GM19035 (cell line): ENCODE measurements around the gene PSMB10.
"Not testable (repeated sequence)": the region's sequence is repeated elsewhere in the genome, so short reads cannot be mapped to it uniquely, and the experiment has no call there.

Source experiments
- ATAC-seq: cut with Tn5 transposase; IDR thresholded peaks from one replicate; pipeline ENCODE4 v1.9.1; 2021; ENCODE audit not compliant: unreplicated experiment

PSMB10 gene

GRCh38 chr16:67936124-67936879 is at the start of gene PSMB10:
Gene PSMB10 (minus strand): TSS chr16:67936850. CDS start chr16:67936749, 101 bp downstream.
- ATAC-seq, result peak; percentile 3

DNA sequence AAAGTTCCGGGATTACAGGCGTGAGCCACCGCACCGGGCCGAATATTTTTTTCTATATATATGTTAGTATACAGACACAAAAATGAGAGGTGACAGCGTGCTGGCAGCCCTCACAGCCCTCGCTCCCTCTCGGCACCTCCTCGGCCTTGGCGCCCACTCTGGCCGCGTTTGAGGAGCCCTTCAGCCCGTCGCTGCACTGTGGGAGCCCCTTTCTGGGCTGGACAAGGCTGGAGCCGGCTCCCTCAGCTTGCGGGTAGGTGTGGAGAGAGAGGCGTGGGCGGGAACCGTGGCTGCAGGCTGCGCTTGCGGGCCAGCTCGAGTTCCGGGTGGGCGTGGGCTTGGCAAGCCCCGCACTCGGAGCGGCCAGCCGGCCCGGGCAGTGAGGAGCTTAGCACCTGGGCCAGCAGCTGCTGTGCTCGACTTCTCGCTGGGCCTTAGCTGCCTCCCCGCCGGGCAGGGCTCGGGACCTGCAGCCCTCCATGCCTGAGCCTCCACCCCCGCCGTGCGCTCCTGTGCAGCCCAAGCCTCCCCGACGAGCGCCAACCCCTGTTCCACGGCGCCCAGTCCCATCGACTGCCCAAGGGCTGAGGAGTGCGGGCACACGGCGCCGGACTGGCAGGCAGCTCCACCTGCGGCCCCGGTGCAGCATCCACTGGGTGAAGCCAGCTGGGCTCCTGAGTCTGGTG is 45.5 kb upstream of the PSMB10 start:
- ATAC-seq, result no peak

GRCh38 chr16:67979955-67980678 is 43.5 kb upstream of the PSMB10 start, which contains the start of gene DPEP3:
Gene DPEP3 (minus strand): TSS chr16:67980499. CDS start chr16:67980380, 119 bp downstream.
- no peak for ATAC-seq

DNA sequence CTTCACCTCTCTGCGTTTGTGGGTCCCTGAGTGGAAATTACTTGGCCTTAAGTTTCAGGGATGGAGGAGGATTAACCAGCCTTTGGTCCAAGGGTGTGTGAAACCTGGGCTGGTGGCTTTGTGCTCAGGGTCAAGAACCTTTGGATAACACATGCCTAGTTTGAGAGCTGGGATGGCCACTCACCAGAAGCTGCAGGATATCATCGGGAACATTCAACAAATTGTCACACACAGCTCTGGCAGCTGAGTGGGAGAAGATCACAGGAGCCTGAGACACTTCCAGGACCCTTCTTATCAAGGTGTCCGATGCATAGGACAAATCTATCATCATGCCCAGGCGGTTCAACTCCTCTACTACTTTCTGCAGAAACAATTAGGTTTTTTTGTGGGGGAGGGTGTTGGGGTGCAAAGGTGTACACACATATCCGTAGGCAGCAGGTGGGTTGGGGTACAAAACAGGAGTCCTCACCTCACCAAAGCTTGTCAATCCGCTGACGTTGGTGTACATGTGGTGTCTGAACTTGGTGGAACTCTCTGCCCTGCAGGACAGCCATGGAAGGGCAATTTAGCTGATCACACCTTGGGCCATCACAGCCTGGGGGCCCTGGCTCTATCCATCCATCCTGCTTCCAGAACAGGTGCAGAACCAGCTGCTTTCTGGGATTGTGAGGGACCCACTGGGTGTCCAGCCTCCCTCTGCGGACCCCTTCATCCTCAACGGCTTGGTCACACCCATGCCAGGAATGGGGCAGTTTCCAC is 41.0 kb upstream of the PSMB10 start:
- no peak for ATAC-seq

DNA sequence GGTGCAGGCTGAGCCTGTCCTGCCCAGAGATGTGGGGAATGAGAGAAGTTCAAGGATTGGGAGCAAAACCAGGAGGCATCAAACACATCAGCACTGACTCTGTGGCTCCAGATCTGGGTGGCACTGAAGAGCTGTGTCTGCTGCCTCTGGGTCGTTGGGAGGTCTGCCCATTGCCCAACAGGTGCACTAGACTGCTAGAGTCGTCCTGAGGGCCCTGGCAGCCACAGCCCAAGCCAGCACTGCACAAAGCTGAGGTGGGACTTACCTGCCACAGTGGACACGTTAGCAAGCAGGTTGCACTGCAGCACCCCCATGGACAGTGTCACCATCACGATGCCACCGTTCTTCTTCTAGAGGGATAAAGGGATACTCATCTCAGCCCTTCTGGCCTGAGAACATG is 40.4 kb upstream of the PSMB10 start:
- ATAC-seq, result no peak

GRCh38 chr16:67976205-67976604 is 39.6 kb upstream of the PSMB10 start:
- ATAC-seq, result no peak

DNA sequence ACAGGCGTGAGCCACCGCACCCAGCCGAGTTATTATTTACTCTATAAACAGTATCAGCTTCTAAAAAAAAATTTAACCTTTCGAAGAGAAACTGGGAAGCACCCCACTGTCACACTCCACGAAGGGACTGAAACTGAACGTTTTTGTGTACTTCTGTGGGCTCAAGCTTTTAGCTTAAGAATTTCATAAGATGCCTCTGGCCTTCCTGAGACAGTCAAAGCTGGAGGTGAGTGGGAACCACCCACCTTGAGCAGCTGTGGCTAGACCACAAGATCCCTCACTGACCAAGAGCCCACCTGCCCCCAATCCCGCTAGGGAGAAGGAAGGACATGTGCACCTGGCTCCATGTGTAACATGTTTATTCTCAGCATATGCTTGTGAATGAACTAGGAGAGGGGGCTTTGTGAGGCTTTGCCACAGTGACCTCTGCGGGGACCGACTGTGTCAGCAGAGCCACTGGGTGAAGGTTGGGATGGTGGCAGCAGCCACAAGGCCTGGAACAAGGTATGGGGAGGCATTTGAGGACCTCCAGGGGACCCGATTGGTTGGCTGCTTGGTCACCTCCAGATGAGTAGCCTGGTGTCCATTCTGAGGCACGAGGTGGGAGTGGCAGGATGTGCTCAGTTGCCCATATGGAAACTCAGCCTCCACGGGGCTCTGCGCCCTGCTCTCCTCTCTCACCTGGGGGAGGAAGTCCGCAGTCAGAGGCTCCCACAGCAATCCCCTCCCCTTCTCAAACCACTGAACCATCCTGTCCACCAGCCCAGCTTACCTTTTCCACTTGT is 38.9 kb upstream of the PSMB10 start:
- ATAC-seq, result no peak

GRCh38 chr16:67972285-67972684 is 35.6 kb upstream of the PSMB10 start:
- not testable (repeated sequence) for ATAC-seq

- no peak for ATAC-seq
Observed at GRCh38 chr16:67971111-67971510, 34.5 kb upstream of the PSMB10 start.

GRCh38 chr16:67969254-67970039 is 32.8 kb upstream of the PSMB10 start:
- ATAC-seq, result peak; percentile 20

DNA sequence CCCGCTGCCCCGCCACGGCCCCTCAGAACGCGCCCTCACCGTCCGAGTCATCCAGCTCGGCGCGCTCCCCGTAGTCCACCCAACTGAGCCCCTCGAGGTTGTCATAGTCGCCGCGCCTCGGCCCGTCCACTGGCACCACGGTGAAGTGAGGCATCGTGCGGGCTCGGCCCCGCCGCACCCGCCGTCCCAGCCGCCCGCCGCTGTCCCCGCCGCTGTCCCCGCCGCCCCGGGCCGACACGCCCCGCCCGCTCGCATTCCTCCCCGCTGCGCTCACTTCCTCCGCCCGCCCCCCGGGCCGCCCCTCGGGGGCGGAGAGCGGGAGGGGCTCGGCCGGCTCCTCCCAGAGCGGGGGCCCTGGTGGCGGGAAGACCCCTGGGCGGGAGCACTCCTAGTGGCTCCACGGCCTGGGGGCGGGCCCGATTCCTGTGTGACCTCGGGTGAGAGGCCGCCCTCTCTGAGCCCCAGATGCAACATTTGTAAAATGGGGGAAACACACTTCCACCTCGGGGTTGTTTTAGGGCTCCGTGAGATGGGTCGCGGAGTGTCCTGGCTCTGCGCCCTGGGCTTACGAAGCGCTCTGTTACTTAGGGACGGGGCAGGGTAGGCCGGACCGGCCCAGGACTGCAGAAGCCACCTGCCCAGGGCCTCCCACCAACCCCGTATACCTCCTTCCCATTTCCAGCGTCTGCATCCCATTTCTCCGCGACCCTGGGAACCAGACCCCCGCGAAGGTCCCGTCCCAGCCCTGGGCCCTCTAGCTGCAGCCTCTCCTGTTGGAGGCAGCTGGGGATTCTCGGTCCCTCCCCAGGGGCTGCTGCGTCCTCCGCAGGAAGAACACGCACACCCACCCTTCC is 32.0 kb upstream of the PSMB10 start, which contains the start of gene SLC12A4:
SLC12A4 (minus strand) TSS at position 238 of the 854 bp plus-strand sequence; CDS start at position 154, 84 bp downstream.
- peak; percentile 77 for ATAC-seq

GRCh38 chr16:67967958-67968399 is 31.3 kb upstream of the PSMB10 start:
- peak; percentile 28 for ATAC-seq

DNA sequence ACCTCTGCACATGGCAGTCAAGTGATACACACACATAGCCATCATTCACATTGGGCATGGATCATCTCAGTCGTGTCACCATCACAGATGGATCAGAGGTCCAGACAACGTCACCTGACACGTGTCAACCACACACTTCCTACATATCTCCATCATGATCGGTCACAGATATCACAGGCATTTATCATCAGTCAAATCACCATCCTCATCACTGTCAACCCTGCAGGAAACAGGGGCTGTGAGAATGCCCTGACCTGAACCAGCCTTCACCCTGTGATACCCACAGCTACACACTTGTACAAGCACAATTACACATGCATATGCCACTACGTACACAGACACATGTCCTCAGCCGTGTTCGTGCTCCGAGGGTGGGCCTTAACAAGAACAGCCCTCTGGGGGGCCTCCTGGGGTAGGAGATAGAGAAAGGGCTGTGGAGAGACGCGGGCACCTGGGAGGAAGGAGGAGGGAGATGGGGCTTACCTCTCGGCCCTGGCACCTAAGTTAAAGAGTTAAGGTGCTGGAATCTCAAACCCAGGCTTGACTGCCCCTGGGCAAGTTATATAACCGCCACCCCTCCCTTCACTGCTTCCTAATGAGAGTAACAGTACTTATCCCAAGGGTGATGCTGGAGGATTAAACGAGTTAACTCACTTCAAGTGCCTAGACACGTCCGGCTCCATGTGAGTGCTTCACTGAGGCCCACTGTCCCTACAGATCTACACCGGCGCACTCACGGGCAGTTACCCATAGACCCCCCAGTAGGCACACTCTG is 30.7 kb upstream of the PSMB10 start:
- no peak for ATAC-seq

GRCh38 chr16:67966549-67967182 is 30.0 kb upstream of the PSMB10 start:
- ATAC-seq, result no peak

- no peak for ATAC-seq
Observed at GRCh38 chr16:67965668-67966548, 29.3 kb upstream of the PSMB10 start.
